ENCODE results near the gene ARHGAP15.

Gene ARHGAP15

DNA sequence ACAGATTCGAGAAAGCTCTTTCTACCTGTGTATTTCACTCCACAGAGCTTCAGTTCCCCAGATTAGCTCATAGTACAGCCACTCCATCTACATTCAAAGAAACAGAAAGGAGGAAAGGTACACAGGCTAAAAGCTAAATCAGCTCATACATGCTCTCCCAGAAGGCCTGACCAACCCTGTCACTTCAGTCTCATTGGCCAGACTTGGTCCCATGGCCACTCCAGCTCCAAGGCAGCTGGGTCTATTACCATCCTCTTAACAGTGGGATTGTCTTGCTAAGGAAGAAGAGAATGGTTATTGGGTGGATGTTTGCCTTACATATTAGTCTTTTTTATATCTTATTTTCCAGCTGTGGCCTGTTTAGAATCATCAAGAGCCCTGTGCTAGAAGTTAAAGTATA is 572.6 kb downstream of the ARHGAP15 start:
- no peak for DNase-seq

- no peak for DNase-seq
These were observed 573.7 kb downstream of the ARHGAP15 start for GRCh38 chr2:143702931-143703330.

DNA sequence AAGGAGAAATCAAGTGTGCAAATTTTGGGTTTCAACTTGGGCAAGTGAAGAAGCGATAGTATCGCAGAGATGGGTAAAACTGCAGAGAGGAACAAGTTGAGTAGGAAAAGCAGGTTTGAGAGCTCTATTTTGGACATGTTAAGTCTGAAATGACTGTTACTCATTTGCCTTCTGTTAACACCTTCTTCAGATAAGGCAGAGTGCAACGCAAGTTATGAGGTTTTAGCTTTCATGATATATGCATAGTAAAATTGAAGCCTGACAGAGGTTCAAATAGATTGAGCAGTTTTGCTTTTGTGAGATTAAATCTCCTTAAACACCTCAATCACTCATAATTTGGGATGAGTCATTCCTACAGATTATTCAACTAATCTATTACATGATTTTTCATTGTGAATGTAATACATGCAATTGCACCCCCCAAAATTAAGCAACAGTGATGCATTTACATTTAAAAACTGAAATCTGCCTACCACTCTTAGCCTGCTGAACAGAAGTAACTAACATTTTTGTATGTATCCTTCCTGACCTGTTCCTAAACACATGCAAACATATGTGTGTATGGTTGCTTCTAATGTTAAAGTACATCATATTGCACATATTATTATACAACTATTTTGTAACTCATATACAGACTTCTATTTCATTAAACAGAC is 575.4 kb downstream of the ARHGAP15 start:
- no peak for DNase-seq

GRCh38 chr2:143705108-143705707 is 576.0 kb downstream of the ARHGAP15 start:
- DNase-seq = no peak

DNA sequence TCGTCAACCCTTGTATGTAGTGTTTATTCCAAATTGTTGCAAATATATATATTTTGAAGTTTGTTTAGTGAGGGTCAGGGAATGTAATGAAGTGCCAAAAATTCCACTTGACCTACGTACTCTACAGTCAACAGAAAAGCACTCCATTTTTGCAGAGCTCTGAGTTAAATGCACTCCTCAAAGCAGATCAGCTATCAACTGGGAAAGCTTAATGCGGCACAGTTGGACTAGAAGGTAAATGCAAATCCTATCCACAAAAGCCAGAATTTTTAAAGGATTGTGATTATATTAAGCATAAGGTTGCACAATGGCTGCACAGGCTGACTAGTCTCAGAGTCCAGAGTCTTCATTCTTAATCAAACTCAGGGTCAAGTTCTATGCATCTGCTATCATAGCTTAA is 577.1 kb downstream of the ARHGAP15 start:
- no peak for DNase-seq

- no peak for DNase-seq
These were observed 579.5 kb downstream of the ARHGAP15 start for GRCh38 chr2:143708682-143709081.

- no peak for DNase-seq
These were observed 581.0 kb downstream of the ARHGAP15 start for GRCh38 chr2:143710196-143710595.

DNA sequence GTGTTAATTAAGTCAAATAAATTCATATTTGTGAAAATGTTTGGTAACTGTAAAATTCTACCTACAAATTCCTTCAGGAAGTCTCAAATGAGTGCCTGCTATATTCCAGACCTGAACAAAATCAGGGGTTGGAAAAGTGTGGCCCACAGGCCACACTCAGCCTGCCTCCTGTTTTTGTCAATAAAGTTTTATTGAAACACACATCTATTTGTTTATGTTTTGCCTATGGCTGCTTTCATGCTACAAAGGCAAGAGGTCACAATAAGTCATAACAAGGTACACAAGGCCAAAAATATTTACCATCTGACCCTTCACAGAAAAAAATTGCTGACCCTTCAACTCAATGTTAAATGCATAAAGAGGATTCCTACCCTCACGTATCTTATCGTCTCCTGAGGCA is 581.7 kb downstream of the ARHGAP15 start:
- DNase-seq = no peak

DNA sequence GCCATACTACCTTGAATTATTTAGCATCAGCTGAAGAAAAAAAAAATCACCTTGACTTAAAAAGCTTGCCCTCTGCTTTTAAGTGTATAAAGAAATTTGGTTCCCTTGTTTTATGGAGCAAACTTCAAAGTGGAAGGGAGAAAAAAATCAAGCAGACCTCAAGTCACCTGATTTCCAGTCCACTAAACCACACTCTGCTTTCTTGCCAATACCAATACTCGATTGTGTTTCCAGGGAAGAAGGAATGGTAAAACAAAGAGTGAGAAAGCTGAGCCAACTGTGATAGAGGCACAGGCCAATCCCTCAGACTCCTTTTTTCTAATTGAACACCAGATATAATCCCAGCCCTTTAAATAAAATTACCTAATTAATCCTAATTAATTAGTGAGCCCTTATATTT is 587.3 kb downstream of the ARHGAP15 start:
- DNase-seq = no peak

DNA sequence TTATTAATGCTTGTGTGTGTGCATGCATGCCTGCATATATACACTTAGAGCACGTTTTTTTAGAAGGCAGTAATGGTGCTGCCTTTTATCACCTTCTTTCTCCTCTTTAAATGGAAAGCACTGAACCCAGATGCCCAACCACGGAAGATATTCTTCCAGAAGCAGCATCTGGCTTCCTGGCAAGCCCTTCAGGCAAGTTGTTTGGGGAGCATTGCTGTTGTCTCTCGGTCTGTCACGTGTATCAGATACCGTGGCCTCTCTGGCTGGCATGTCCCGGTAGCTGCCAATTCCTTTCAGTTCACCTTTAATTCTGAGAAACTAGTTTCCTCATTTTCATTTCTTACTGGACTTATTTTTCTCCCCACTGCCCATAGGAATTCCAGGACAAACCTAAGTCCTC is 587.8 kb downstream of the ARHGAP15 start:
- no peak for DNase-seq

DNA sequence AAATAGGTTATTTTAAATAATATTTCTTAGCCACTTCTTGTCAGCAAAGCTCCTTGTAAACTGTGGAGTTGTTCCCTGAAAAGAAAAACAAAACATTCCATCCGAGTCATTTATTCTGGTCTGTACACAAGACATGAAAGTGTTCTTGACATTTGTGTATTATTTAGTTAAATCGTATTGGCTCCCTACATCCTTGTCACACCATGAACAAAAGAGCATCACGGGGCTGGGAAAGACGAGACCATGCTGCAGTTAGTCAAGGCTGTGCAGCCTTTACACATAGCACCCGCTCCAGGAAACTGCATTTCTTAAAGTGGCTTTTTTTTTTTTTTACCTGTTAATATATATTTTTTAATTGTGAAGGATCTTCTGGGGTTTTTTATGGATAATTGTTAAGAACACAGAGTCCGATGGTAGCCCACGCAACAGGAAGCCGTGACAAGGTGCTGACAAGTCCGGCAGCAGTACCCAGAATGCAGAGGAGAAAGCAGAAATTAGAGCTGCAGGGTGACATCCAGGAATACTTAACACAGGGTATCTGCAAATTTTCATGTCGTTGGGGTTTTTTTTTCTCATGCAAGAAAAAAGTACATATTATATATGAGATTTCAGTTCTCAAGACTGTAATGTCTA is 588.4 kb downstream of the ARHGAP15 start:
- DNase-seq = no peak

DNA sequence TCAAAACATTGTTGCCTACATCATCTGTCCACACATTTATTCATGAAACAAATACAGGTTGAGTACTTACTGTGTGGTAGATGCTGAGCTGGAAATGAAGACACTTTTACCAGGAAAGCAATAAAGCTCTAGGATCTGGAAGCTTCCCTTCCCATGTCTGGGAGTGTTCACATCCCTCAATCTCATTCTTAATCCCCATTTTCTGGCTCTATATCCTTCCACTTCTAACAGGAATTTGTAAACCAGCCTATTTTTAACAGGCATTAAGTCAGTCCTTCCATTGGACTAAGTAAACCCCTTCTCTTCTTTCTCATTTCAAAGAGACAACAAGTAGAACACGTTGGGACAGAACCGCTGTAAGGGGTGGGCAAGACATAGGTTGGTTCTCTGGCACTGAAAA is 589.5 kb downstream of the ARHGAP15 start:
- DNase-seq = no peak

DNA sequence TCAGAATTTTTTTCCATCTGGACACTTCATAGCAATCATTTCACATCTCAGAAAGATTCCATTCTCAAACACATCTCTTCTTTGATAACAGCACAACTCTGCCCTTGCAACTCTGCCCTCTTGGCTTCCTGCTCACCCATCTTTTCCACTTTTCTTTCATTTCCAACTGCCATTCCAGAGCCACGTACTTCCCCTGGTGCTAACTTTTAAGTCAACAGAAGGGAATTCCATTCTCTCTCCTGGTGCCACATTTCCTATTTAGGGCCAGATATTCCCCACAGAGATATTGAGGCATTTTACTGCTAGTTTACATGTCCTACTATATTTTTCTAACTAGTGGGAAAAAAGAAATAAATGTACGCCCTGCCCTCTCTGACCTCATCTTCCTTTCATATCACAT is 590.2 kb downstream of the ARHGAP15 start:
- no peak for DNase-seq

- DNase-seq = no peak
These were observed 591.0 kb downstream of the ARHGAP15 start for GRCh38 chr2:143720095-143720664.

- DNase-seq = no peak
These were observed 596.2 kb downstream of the ARHGAP15 start for GRCh38 chr2:143725400-143725799.

GRCh38 chr2:143726151-143726845 is 597.1 kb downstream of the ARHGAP15 start:
- DNase-seq = no peak

DNA sequence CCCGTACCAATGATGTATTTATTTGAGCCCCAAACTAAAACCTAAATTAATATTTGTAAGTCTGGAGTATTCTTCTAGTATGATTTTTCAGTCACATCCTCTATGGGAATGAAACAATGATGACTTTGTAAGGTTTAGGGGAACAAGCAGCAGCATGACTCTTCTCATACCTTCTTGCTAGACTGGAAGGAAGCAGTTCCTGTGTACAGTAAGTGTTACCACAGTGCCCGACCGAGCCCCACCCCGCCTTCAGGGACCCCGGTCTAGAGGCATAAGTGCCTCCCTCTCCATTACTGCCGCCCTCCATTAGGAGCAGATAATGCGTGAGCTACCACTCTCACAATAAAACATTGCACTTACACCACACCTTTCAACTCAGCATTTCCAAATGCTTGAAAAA is 599.3 kb downstream of the ARHGAP15 start:
- DNase-seq = no peak

DNA sequence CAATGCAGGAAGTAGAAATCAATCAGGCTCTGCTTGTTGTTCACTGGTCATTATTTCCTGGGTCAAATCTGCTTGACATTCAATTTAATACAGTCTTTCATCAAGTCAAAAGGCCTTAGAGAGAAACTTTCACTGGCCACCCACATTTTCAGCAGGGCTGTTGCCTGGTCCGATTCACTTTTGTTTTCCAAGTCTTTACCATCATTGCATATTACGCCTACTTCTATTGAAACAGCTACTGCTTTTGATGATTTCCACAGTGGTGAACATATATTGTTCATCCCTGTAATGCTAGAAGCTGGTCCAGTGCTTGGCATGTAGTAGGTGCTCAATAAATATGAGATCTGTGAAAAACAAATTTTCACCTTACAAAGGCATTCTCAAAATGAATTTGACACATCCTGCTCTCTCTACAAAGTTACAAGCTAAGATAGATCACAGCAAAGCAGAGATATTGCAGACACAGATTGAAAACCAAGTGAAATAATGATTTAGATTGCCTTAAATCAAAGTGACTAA is 600.1 kb downstream of the ARHGAP15 start:
- no peak for DNase-seq

GRCh38 chr2:143730155-143730952 is 601.1 kb downstream of the ARHGAP15 start:
- no peak for DNase-seq

DNA sequence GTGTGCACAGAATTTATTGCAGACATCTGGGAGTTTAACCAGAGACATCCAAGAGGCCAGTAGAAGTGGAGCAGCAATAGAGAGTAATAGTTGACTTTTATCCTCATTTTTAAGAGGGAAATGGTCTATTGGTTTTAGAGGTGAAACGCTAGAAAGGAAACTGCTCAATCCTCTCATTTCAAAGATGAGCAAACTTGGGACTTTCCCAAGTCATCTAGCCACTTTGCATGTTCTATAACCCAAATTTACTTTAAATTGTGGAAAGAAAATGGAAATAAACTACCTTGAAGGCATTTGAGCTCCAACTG is 601.7 kb downstream of the ARHGAP15 start:
- DNase-seq = no peak

DNA sequence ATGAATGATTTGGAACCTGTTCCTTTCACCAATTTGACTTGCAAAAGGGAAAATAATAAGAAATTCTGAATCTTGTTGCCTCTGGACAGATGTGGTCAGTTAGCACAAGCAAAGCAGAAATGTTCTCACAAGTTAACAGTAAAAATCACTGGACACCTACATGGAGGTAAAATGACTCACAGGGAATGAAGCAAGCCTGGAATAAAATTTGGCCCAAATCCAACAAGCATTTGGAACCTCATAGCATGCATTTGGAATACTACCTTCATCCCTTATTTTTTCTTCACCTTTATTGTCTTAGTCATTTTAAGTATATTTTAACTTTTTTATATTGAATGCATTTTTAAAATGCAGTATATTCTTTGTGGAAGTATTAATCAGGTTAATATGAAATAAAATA is 602.9 kb downstream of the ARHGAP15 start:
- DNase-seq = no peak

DNA sequence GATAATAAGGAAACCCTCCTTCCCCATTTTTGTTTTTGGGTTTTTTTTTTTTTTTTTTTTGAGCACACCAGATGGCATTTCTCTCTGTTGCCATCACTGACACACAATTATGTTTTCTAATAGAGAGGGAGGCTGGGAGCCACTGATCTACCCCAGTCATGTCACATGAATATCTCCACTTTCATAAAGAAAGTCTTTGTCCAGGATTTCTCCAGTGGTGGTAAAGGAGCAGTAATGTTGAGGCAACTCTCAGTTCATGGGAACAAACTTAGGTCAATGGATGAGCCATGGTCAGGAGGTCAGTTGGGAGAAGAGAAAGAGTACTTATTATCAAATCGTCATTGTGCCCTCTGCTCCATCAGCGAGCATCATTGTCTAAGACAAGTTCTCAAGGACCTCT is 603.7 kb downstream of the ARHGAP15 start:
- no peak for DNase-seq

GRCh38 chr2:143734507-143734906 is 605.3 kb downstream of the ARHGAP15 start:
- no peak for DNase-seq

Measured in DMS79 treated with DMSO at 0.1 percent for 48 hours (cell line).